C4-2B (cell line): ENCODE measurements around the gene DSC1.

Source experiments
- H3K27ac ChIP-seq: fragments of 450-650 bp; 2 replicates; pipeline ENCODE4 v1.5.1; 2017
- ZFX ChIP-seq: fragments of 450-650 bp; IDR thresholded peaks from 2 replicates; pipeline ENCODE4 v1.6.1; 2017
- TF ChIP-seq, protein P1 (sequence below): fragments of 450-650 bp; conservative IDR thresholded peaks from 2 replicates; pipeline ENCODE4 v1.5.1; 2017; ENCODE audit warnings: mild to moderate bottlenecking

The DSC1 gene

DNA sequence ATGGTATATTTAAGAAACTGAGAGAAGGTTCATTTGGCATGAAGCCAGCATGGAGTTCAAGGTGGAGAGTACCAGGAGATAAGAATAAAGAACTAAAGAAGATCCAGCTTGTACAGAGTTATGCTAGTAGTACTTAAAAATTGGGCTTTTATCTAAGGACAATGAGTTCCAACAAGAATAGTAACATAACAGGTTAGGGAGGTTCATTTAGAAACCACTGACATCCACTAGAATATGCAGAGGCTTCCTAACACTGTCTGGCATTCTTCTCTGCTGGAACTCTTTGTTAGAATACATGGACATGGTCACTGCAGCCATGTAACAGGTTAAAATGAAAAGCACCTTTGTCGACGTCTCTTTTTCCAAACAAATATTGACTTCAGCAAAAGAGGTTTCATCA is 42.6 kb upstream of the DSC1 start:
- peak overlapping the region; percentile 78 for H3K27ac ChIP-seq
- TF ChIP-seq ZFX = no peak
- TF ChIP-seq, protein P1, sequence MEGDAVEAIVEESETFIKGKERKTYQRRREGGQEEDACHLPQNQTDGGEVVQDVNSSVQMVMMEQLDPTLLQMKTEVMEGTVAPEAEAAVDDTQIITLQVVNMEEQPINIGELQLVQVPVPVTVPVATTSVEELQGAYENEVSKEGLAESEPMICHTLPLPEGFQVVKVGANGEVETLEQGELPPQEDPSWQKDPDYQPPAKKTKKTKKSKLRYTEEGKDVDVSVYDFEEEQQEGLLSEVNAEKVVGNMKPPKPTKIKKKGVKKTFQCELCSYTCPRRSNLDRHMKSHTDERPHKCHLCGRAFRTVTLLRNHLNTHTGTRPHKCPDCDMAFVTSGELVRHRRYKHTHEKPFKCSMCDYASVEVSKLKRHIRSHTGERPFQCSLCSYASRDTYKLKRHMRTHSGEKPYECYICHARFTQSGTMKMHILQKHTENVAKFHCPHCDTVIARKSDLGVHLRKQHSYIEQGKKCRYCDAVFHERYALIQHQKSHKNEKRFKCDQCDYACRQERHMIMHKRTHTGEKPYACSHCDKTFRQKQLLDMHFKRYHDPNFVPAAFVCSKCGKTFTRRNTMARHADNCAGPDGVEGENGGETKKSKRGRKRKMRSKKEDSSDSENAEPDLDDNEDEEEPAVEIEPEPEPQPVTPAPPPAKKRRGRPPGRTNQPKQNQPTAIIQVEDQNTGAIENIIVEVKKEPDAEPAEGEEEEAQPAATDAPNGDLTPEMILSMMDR = no peak

DNA sequence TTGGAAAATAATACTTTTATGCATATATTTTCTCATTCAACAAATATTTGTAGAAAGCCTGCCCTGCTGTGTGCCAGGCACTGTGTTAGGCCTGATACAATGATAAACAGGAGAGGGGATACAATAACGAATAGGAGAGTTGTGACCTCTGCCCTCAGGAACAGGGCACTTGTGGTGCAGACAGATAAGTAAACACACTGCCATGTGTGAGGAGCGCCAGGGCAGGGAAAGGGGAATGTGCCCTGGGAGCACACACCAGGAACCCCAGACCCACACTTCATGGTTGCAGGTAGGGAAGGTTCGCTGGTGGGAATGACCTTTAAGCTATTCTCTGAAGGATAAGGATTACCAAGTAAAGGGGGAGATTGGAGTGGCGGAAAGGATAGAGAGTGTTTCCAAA is 42.2 kb upstream of the DSC1 start:
- peak overlapping the region; percentile 78 for H3K27ac ChIP-seq
- no peak for TF ChIP-seq ZFX
- TF ChIP-seq, protein P1 = 0 out of 2 replicates have a peak, but pooled peaks have one; percentile 1

DNA sequence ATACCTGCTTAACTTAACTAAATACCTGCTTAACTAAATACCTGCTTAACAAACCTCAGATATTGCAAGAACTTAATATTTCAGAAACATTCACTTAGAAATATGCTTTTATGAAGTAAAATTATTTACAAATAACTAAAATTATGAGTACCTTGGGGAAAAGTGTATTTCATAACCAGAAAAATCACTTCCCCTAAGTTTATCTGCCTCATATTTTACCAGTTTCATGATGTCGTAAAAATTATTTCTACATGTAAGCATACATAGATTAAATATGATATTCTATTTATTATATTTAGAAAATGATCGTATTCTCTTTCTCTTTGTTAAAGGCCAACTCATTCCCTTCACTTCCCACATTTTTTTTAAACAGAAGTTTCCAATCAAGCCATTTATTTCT is 41.5 kb upstream of the DSC1 start:
- no peak overlapping the region for H3K27ac ChIP-seq
- TF ChIP-seq, protein P1 = no peak
- no peak for TF ChIP-seq ZFX

DNA sequence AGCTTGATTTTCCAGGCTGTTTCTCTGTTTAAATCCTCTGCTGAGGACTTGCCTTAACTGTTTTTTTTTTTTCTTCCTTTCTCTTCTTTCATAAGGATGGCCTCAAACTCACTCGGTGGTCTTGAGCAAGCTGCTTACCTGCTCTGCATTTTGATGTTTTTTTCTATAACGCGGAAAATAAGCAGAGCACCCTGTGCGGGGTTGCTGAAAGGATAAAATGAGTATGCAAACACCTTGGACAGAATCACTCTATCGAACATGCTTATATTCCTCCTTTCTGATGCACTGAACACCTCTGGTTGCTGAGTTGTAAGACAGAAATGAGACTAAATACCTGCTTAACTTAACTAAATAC is 41.1 kb upstream of the DSC1 start:
- TF ChIP-seq, protein P1 = no peak
- TF ChIP-seq ZFX = no peak
- H3K27ac ChIP-seq = peak overlapping the region; percentile 45

DNA sequence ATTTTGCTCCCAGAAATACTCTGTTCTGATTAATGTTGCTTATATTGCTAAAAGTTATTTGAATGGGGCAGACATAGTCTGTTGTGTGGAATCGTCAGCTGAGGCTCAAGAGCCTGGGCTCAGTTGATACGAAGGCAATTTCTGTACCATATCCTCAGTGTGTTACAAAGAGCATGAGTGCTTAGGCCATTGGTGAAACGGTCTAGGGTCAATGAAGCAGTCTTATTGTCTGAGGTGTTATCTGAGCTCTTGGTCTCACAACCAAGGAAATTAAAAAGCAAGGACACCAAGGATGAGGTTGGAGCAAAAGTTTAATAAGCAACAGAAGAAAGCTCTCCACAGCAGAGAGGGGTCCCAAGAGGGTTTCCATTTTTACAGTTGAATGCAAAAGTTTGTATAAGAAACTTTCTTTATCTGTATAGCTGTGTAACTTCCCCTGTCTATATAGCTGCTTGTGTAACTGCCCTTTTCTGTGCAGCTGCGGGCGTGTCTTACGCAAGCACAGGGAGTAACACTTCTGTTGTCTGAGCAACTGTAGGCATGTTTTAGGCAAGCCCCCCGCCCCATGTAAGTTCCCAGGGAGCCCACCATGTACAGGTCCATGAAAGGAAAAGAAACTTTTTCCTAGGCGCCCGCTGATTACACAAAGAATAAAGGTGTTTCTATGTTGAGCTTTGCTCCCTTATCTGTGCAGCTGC is 40.6 kb upstream of the DSC1 start:
- TF ChIP-seq, protein P1 = no peak
- no peak for TF ChIP-seq ZFX
- H3K27ac ChIP-seq = peak overlapping the region; percentile 45

DNA sequence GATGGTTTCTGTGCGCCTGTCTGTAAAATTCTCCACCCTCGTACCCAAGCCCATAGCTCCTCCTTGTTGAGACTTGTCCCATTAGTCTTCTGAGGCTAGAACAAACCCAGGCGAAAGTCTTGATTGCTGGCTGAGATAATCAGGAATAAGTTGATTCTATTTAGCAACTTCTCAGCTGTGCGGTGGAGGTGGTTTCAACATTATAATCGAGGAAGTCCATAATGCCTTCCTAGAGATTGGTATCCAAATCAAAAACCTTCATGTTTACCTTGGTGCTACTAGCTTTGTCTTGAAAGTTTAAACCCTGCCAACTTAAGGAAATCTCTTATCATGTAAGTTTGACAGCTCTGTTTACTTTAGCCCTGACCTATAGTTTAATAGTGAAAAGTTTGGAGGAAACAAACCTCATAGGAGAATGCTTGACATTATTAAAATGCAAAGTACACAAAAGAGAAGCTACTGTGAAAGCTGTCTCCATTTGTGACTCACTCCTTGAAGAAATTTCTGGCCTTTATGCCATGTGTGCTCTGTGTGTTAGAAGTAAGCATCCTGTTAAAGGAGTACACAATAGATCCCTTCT is 36.6 kb upstream of the DSC1 start:
- TF ChIP-seq, protein P1 = no peak
- TF ChIP-seq ZFX = no peak
- peak overlapping the region; percentile 94 for H3K27ac ChIP-seq

DNA sequence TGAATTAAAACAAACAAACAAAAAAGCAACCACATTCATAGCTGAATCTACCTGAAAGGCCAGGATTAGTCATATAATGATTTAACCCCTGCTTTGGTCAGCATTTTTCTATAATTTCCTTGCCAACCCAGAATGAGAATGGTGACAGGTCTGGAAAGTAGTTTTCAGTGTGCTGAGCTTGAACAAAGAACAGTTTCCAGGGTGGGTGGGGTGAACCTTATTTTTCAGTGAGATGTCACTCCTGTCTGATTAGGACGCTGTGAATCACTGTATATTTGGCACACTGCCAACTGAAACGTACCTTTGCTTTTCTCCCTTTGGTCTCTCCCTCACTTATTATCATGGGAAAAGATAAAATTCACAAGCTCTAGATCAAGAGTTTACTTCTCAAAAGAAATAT is 35.0 kb upstream of the DSC1 start:
- peak overlapping the region; percentile 44; the same call in 1 of the 2 replicates for H3K27ac ChIP-seq
- TF ChIP-seq ZFX = no peak
- TF ChIP-seq, protein P1 = no peak
